Spleen (tissue), 7 donors: ENCODE measurements around the gene CYBA.

Experiments
- CTCF ChIP-seq, 11 experiments: fragments of 200-600 bp in 7 of 11; fragments of 450-650 bp in 4 of 11; sonication (generic) in 4 of 11; IDR thresholded peaks in 8 of 11; conservative IDR thresholded peaks in 3 of 11; 1 replicate in 7 of 11; 2 replicates in 4 of 11; pipeline versions ENCODE4 v1.4.0 to v1.8.0; 2016 to 2021; ENCODE audit warnings: antibody characterized with exemption in 11 of 11, inconsistent platforms in 4 of 11, mild to moderate bottlenecking in 1 of 11
- POLR2AphosphoS5 ChIP-seq, 3 donors: sonication (generic); formaldehyde crosslinking; IDR thresholded peaks; one replicate each; pipeline ENCODE4 v1.5.1; 2017; ENCODE audit warnings: antibody characterized with exemption in 3 of 3
- donor health status: DM: no; HTN: no; CAD: no; lungs with moderate emphysema.
- donor health status: DM: no; HTN: no; CAD: no.
- donor health status: DM: no; HTN: no; CAD: no.

- TF ChIP-seq CTCF (IDR thresholded peaks at IDR 0.05 in 8 of 11, conservative IDR thresholded peaks at IDR 0.05 in 3 of 11) (no peak), POLR2AphosphoS5 (IDR thresholded peaks at IDR 0.05) (no peak)
Observed at GRCh38 chr16:88652762-88653063, 1.9 kb upstream of the CYBA start.
